Pons (tissue), 1 donor: ENCODE results near the gene SULT1A1.
"Not testable (repeated sequence)": the region's sequence is repeated elsewhere in the genome, so short reads cannot be mapped to it uniquely, and the experiment has no call there.

Experiments
- DNase-seq: peaks from one replicate; pipeline ENCODE4 v3.0.0-alpha.2; 2016; ENCODE audit warnings: low spot score

The SULT1A1 gene

GRCh38 chr16:28608867-28609596 is 812 bp downstream of the SULT1A1 start:
- DNase-seq = not testable (repeated sequence)

GRCh38 chr16:28608496-28608808 is 1.4 kb downstream of the SULT1A1 start:
- not testable (repeated sequence) for DNase-seq

GRCh38 chr16:28607681-28608495 is 2.0 kb downstream of the SULT1A1 start:
- DNase-seq = not testable (repeated sequence)

- no peak for DNase-seq
These were observed 2.7 kb downstream of the SULT1A1 start for GRCh38 chr16:28607116-28607623.

- no peak for DNase-seq
These were observed 3.3 kb downstream of the SULT1A1 start for GRCh38 chr16:28606291-28607115.

- DNase-seq = no peak
These were observed 5.7 kb downstream of the SULT1A1 start for GRCh38 chr16:28604186-28604565.

GRCh38 chr16:28603381-28604185 is 6.3 kb downstream of the SULT1A1 start:
- DNase-seq = no peak

GRCh38 chr16:28602529-28602928 is 7.3 kb downstream of the SULT1A1 start:
- DNase-seq = no peak

- not testable (repeated sequence) for DNase-seq
These were observed 7.8 kb downstream of the SULT1A1 start for GRCh38 chr16:28602062-28602461.

- not testable (repeated sequence) for DNase-seq
These were observed 8.3 kb downstream of the SULT1A1 start for GRCh38 chr16:28601589-28601988.

GRCh38 chr16:28600965-28601364 is 8.9 kb downstream of the SULT1A1 start:
- not testable (repeated sequence) for DNase-seq

GRCh38 chr16:28599377-28600285 is 10.2 kb downstream of the SULT1A1 start:
- not testable (repeated sequence) for DNase-seq

GRCh38 chr16:28597692-28598261 is 12.1 kb downstream of the SULT1A1 start:
- DNase-seq = no peak

- no peak for DNase-seq
These were observed 12.8 kb downstream of the SULT1A1 start, which contains the start of gene SULT1A2 for GRCh38 chr16:28596840-28597691. TSS of gene SULT1A2 (minus strand) at chr16:28597050. CDS start at chr16:28595930, 1,120 bp downstream.

- DNase-seq = no peak
These were observed 13.7 kb downstream of the SULT1A1 start for GRCh38 chr16:28596115-28596630.

- DNase-seq = not testable (repeated sequence)
These were observed 14.4 kb downstream of the SULT1A1 start for GRCh38 chr16:28595451-28595850.

- no peak for DNase-seq
These were observed 16.8 kb downstream of the SULT1A1 start for GRCh38 chr16:28592979-28593553.

- no peak for DNase-seq
These were observed 17.3 kb downstream of the SULT1A1 start for GRCh38 chr16:28592511-28592910.
